ENCODE data around the gene OR2F1. TPM values are rescaled to one million over a fixed set of nuclear protein-coding genes. Genes with fewer than 3 reads are reported as not detected.

The OR2F1 gene
- total RNA-seq, 2 experiments from 2014 or later = not detected

DNA sequence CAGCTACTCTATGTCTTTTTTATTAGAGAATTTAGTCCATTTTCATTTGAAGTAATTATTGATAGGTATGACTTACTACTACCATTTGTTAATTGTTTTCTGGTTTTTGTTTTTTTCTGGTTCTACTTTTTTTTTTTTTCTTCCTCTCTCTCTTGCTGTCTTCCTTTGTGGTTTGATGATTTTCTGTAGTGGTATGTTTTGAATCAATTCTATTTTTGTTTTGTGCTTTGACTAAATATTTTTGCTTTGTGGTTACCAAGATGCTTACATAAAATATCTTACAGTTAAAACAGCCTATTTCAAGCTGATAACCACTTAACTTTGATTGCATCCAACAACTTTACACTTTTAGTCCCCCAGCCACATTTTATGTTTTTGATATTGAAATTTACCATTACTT lies 22.9 kb upstream of the OR2F1 start:
- DNase-seq (no peak), ATAC-seq (no peak)
- H3K9me3 Mint-ChIP-seq (ENCODE audit: insufficient read depth) = no peaks in the 10 kb centered on the region
- CTCF ChIA-PET = no interaction called here
- no peaks in the 10 kb centered on the region for H3K4me1 Mint-ChIP-seq (ENCODE audit: low read depth)
- no peak overlapping the region for H3K4me3 Mint-ChIP-seq
- no peak overlapping the region for H3K27ac Mint-ChIP-seq
- H3K36me3 Mint-ChIP-seq (ENCODE audit: low read depth) = no peaks in the 10 kb centered on the region
- POLR2A ChIA-PET = no interaction called here
- H3K27me3 Mint-ChIP-seq (ENCODE audit: low read depth) = peaks cover 7% of the 10 kb centered on the region

DNA sequence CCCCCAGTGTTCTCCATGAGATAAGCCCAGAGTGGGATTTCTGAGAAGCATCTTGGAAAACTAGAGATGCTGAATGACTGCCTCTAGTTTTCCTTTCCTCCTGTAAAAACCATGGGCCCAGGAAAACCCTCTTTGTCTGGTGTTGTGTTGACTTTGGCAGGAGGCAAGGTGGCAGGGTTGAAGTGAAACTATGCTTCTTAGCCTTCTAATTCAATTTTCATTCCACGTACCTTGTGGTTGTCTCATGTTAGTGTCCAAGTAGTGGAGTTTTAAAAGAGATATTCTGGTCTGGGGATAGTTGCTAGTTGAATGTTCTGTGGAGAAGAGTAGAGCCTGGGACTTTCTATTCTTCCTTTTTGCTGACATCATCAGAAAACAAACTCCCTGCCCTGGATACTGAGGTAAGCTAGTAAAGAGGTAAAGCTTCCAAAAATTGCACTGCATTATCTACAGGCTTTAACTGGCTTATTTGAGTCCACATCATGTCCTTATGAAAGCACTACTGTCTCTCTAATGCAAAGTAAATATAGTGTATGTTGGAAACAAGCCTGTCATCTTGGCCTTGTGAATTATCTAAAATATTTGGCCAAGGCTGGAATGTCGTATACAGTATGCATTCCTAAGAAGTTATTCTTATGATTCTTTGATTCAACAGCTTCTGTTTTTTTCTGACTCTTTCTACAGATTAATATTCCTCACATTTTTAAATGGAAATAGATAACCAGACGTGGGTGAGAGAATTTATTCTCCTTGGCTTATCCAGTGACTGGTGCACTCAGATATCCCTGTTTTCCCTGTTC lies 19.9 kb upstream of the OR2F1 start, which contains the start of gene OR2F2:
OR2F2 (plus strand) TSS at position 708 of the 800 bp plus-strand sequence; CDS start at position 708, 0 bp downstream.
- ChIA-PET POLR2A (no interaction called here), CTCF (interaction anchor here (0.8 kb wide), 1 partner anchor 10 kb away, joined by 3 read pairs; no protein-coding TSS in a partner anchor)
- Mint-ChIP-seq H3K27me3 (ENCODE audit: low read depth) (peaks cover 4% of the 10 kb centered on the region), H3K27ac (no peak within 1 kb of the TSS), H3K4me1 (ENCODE audit: low read depth) (no peaks in the 10 kb centered on the region), H3K4me3 (no peak within 1 kb of the TSS), H3K9me3 (ENCODE audit: insufficient read depth) (no peaks in the 10 kb centered on the region), H3K36me3 (ENCODE audit: low read depth) (no peaks in the 10 kb centered on the region)
- ATAC-seq (no peak), DNase-seq (no peak)

DNA sequence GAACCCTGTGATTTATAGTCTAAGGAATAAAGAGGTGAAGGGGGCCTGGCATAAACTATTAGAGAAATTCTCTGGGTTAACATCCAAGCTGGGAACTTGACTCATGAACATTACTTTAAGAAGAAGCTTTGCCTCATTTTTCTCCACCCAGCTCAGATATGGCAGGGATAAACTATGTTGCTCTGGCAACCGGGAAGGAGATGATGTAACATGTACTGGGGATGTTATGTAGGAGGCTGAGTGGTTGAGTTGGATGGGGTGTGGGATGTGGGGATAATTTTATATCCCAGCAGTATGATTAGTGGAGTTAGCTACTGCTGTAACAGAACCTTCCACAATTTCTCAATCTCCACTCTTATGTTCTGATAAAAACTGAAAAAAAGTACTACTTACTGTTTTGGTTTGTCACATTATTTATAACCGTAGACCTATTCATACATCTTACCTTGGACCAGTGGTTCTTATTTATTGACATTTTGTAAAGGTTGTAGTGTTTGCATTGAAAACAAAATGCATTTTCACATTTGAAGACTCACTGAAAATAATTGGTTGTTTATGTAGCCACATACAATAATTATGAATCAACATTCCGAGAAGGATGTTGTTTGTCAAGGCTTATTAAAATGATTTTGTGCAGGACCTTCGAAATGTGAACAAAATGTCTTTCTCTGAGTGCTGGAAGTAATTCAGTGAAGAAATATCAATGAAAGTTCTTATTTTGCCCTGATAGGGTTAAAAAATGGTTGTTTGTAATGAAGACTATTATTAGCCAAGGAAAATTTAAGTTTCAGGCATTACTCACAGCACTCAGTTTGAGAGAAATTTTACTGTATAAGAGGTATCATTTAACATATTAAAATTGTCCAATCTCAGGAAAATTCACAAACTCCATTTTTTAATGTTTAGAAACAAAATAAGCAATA lies 18.3 kb upstream of the OR2F1 start:
- CTCF ChIA-PET = no interaction called here
- ATAC-seq (no peak), DNase-seq (no peak)

DNA sequence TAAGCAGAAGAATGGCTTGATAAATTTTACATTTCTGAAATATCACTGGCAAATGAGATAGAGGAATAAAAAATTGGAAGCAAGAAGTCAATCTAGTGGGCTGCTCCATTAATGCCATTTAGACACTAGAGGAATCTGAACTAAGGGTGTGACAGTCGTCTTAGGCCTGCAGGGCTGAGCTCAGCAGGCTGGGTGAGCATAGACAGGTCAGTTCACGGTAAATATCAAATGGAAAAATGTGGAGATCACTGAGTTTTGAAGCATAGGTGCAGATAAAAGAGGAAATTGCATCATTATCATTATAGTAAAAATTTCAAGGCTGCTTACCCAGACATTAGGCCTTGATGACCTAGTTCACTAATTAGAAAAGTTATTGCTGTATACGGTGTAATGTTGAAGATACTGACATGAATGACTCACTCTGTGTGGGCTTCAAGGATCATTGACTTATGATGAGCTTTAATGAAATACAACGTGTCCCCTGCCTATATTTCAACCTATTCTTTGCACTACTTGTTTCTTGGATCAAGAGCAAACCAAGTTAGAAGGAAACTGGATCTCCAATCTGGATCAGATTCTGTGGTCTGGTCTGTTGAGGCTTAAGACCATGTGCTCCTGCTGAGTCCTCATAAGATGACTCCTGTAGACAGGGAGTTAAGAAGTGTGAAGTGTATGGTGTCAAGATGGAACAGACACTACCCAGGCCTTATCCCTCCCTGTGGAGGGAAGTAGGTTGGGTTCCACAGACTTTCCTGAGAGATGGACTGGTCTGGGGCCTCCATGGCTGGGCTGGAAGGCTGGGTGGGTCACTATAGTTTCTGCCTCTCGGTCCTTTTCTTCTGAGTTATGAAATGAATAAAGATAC lies 16.0 kb upstream of the OR2F1 start:
- Mint-ChIP-seq H3K36me3 (ENCODE audit: low read depth) (no peaks in the 10 kb centered on the region), H3K9me3 (ENCODE audit: insufficient read depth) (no peaks in the 10 kb centered on the region), H3K4me1 (ENCODE audit: low read depth) (no peaks in the 10 kb centered on the region), H3K4me3 (no peak overlapping the region), H3K27ac (no peak overlapping the region), H3K27me3 (ENCODE audit: low read depth) (peaks cover 3% of the 10 kb centered on the region)
- DNase-seq (no peak), ATAC-seq (no peak)
- CTCF ChIA-PET = no interaction called here
- POLR2A ChIA-PET = no interaction called here

More for the DNA sequence above, 18.3 kb upstream of the OR2F1 start:
- no peak overlapping the region for H3K27ac Mint-ChIP-seq
- POLR2A ChIA-PET = no interaction called here
- no peaks in the 10 kb centered on the region for H3K9me3 Mint-ChIP-seq (ENCODE audit: insufficient read depth)
- no peak overlapping the region for H3K4me3 Mint-ChIP-seq
- no peaks in the 10 kb centered on the region for H3K4me1 Mint-ChIP-seq (ENCODE audit: low read depth)
- no peaks in the 10 kb centered on the region for H3K36me3 Mint-ChIP-seq (ENCODE audit: low read depth)
- H3K27me3 Mint-ChIP-seq (ENCODE audit: low read depth) = peaks cover 4% of the 10 kb centered on the region

DNA sequence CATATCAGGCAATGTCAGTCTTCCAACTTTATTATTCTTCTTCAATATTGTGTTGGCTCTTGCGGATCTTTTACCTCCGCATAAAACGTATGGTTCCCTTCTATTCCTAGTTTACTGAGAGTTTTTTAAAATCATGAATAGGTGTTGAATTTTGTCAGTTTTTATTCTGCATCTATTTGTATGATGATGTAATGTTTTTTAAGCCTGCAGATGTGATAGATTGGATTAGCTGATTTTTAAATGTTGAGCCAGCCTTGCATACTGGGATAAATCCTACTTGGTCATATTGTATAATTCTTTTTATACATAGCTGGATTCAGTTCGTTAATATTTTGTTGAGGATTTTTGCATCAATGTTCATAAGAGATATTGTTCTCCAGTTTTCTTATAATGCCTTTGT lies 9.2 kb upstream of the OR2F1 start:
- ChIA-PET CTCF (no interaction called here), POLR2A (no interaction called here)
- H3K4me3 Mint-ChIP-seq = no peak overlapping the region
- ATAC-seq (no peak), DNase-seq (no peak)
- H3K9me3 Mint-ChIP-seq (ENCODE audit: insufficient read depth) = no peaks in the 10 kb centered on the region
- no peaks in the 10 kb centered on the region for H3K36me3 Mint-ChIP-seq (ENCODE audit: low read depth)
- no peak overlapping the region for H3K27ac Mint-ChIP-seq
- no peaks in the 10 kb centered on the region for H3K4me1 Mint-ChIP-seq (ENCODE audit: low read depth)
- peaks cover 22% of the 10 kb centered on the region for H3K27me3 Mint-ChIP-seq (ENCODE audit: low read depth)

DNA sequence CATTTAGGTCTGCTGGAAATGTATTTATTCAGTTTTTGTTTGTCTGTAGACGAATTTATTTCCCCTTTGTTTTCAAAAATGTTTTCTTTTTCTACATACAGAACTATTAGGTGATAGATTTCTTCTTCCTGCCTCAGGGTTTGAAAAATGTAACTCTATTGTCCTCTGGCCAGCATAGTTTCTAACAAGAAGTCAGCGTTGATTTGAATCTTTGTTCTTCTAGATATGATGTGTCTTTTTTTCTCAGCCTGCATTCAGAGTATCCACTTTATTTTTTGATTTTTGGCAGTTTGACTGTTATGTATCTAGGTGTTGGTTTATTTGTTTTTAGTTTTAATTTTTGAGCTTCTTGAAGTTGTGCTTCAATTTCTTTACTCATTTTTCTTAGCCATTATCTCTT lies 7.5 kb upstream of the OR2F1 start:
- DNase-seq (no peak), ATAC-seq (no peak)
- Mint-ChIP-seq H3K9me3 (ENCODE audit: insufficient read depth) (no peaks in the 10 kb centered on the region), H3K36me3 (ENCODE audit: low read depth) (no peaks in the 10 kb centered on the region), H3K27ac (no peak overlapping the region), H3K4me3 (no peak overlapping the region), H3K4me1 (ENCODE audit: low read depth) (no peaks in the 10 kb centered on the region), H3K27me3 (ENCODE audit: low read depth) (peaks cover 22% of the 10 kb centered on the region)
- ChIA-PET CTCF (no interaction called here), POLR2A (no interaction called here)

DNA sequence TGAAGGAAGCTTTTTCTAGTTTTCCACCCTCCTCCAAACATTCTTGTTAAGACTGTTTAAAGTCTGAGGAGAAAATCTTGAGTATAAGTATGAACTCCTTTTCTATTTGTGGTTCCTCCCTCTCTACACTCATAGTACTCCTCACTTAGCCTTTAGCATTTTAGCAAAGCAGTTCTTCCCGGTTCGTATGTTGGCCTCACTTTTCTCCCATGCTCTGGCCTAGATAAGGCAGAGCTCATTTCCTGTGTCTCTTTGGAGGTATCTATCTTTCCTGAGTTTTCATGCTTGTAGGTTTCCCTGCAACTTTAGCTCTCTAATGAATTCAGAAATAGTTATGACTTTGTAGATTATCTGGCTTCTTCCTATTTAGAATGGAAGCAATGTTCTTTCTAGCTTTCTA lies 5.9 kb upstream of the OR2F1 start:
- H3K4me1 Mint-ChIP-seq (ENCODE audit: low read depth) = no peaks in the 10 kb centered on the region
- H3K9me3 Mint-ChIP-seq (ENCODE audit: insufficient read depth) = no peaks in the 10 kb centered on the region
- DNase-seq = no peak
- POLR2A ChIA-PET = no interaction called here
- CTCF ChIA-PET = no interaction called here
- no peak for ATAC-seq
- H3K27me3 Mint-ChIP-seq (ENCODE audit: low read depth) = peaks cover 19% of the 10 kb centered on the region
- H3K36me3 Mint-ChIP-seq (ENCODE audit: low read depth) = no peaks in the 10 kb centered on the region
- H3K4me3 Mint-ChIP-seq = no peak overlapping the region
- no peak overlapping the region for H3K27ac Mint-ChIP-seq

DNA sequence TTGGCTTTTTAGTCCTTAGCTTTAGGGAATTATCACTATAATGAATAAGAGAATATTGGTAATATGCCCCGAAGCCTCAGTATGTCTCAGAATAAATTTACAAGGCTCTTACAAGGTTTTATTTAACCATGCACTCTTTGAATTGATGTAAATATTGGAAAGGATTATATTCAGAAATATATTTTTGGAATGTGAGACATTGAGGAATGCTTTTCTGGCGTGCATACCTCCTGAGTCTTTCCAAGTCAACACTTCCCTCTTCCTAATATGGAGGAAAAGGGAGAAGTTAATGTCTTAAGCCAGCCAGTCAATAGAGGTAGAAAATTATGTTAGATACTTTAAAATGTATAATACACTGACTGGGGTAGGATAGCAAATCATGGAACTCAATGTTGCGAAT lies 1.2 kb upstream of the OR2F1 start:
- no peak overlapping the region for H3K27ac Mint-ChIP-seq
- CTCF ChIA-PET = no interaction called here

DNA sequence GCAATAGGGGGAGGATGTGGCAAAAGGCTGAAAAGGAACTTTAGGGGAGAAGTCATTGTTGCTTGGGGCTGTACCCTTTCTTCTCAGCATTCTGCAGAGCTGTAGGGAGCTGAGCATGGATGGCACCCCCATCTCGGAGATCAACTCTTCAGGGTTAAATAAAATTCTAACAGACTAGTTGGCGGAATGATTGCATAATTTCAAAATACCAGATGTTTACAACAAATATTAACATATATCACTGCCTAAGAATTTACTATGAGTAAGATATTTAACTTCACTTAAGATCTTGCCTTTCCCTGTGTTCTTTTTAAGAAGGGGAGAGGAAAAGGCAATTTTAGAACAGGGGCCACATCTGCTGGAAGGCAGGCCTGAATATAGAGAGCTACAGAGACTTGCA lies 509 bp upstream of the OR2F1 start:
- DNase-seq = no peak
- H3K9me3 Mint-ChIP-seq (ENCODE audit: insufficient read depth) = no peaks in the 10 kb centered on the region
- H3K27me3 Mint-ChIP-seq (ENCODE audit: low read depth) = peaks cover 15% of the 10 kb centered on the region
- H3K4me3 Mint-ChIP-seq = no peak overlapping the region
- H3K27ac Mint-ChIP-seq = no peak overlapping the region
- H3K36me3 Mint-ChIP-seq (ENCODE audit: low read depth) = no peaks in the 10 kb centered on the region
- no peak for ATAC-seq
- ChIA-PET CTCF (no interaction called here), POLR2A (no interaction called here)
- no peaks in the 10 kb centered on the region for H3K4me1 Mint-ChIP-seq (ENCODE audit: low read depth)

More for the DNA sequence above, 1.2 kb upstream of the OR2F1 start:
- no peaks in the 10 kb centered on the region for H3K36me3 Mint-ChIP-seq (ENCODE audit: low read depth)
- H3K4me3 Mint-ChIP-seq = no peak overlapping the region
- H3K4me1 Mint-ChIP-seq (ENCODE audit: low read depth) = no peaks in the 10 kb centered on the region
- ATAC-seq (no peak), DNase-seq (no peak)
- POLR2A ChIA-PET = no interaction called here
- no peaks in the 10 kb centered on the region for H3K9me3 Mint-ChIP-seq (ENCODE audit: insufficient read depth)
- peaks cover 15% of the 10 kb centered on the region for H3K27me3 Mint-ChIP-seq (ENCODE audit: low read depth)

DNA sequence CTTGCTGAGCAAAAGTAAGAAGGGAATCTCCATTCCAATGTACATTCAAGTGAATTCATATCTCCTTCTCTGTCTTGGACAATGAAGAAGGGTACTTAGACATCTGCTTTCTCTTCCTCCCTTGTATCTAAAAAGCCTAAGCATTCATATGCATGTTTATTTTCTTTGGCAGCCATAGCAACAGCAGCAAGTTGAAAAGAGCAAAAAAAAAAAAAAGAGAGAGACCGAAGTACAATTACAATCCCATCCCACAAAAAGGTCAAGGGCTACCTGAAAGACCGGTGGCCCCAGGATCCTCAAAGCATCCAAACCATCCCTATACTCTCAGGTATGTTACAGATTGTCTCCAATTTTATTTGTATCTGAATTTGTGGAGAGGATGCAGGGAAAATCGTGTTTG lies 4.1 kb downstream of the OR2F1 start:
- no peak overlapping the region for H3K27ac Mint-ChIP-seq
- H3K27me3 Mint-ChIP-seq (ENCODE audit: low read depth) = peaks cover 15% of the 10 kb centered on the region
- POLR2A ChIA-PET = no interaction called here
- H3K4me3 Mint-ChIP-seq = no peak overlapping the region
- no peaks in the 10 kb centered on the region for H3K9me3 Mint-ChIP-seq (ENCODE audit: insufficient read depth)
- DNase-seq = no peak
- no peaks in the 10 kb centered on the region for H3K4me1 Mint-ChIP-seq (ENCODE audit: low read depth)
- no peak for ATAC-seq
- CTCF ChIA-PET = no interaction called here
- no peaks in the 10 kb centered on the region for H3K36me3 Mint-ChIP-seq (ENCODE audit: low read depth)

DNA sequence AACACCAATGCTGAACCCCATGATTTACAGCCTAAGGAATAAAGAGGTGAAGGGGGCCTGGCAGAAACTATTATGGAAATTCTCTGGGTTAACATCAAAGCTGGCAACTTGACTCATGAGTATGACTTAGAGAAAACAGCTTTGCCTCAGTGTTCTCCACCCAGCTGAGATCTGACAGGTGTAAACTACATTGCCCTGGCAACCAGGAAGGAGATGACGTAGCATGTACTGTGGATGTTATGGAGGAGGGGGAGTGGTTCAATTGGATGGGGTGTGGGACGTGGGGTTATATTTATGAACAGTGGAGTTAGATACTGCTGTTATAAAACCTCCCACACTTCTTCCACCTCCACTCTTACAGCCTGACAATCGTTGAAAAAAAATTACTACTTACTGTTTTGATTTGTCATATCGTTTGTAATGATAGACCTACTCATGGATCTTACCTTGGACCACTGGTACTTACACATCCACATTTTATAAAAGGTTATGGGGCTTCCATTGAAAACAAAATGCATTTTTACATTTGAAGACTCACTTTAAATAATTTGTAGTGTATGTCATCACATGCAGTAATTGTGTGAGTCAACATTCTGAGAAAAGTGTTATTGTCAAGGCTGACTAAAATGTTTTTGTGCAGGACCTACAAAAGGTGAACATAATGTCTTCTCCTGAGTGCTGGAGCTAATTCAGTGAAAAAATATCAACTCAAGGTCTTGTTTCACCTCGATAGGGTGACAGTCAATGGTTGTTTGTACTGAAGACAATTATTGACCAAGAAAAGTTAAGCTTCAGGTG lies 6.4 kb downstream of the OR2F1 start:
- no peaks in the 10 kb centered on the region for H3K9me3 Mint-ChIP-seq (ENCODE audit: insufficient read depth)
- no peak overlapping the region for H3K27ac Mint-ChIP-seq
- peaks cover 14% of the 10 kb centered on the region for H3K27me3 Mint-ChIP-seq (ENCODE audit: low read depth)
- no peaks in the 10 kb centered on the region for H3K4me1 Mint-ChIP-seq (ENCODE audit: low read depth)
- ChIA-PET CTCF (no interaction called here), POLR2A (no interaction called here)
- no peak overlapping the region for H3K4me3 Mint-ChIP-seq
- ATAC-seq (no peak), DNase-seq (no peak)
- no peaks in the 10 kb centered on the region for H3K36me3 Mint-ChIP-seq (ENCODE audit: low read depth)

Measured in activated CD8-positive, alpha-beta T cell treated with anti-CD3 and anti-CD28 coated beads, Interleukin-2, amount 10 ng/mL, durations not matched to agents 7 days and 5 days (primary cell).